ENCODE measurements around the gene MRPS10. TPM values are rescaled to one million over a fixed set of nuclear protein-coding genes. Genes with fewer than 3 reads are reported as not detected.

The MRPS10 gene
- total RNA-seq, 1 experiment from 2014 or later, result 62.1 TPM

- BruUV-seq (replicated peaks), result no TSS peak
- Histone ChIP-seq H3K9me2 (ENCODE audit: insufficient read depth) (no peaks in the 10 kb centered on the region), H3K27me3 (ENCODE audit: insufficient read depth, low read length) (no peaks in the 10 kb centered on the region), H3K4me2 (ENCODE audit: low read length) (peak overlapping the region; percentile 59), H3K4me3 (replicated peaks in 1 of 2; ENCODE audit: low read depth in 1 of 2, low read length in 2 of 2) (no peak overlapping the region), H3K36me3 (ENCODE audit: control insufficient read depth in 1 of 2, insufficient read depth in 2 of 2, low read length in 2 of 2) (0 out of 4 replicates have a peak, but pooled peaks cover 0 to 7% of the 10 kb centered on the region in 2 experiments), H3K79me2 (ENCODE audit: insufficient read depth, low read length) (no peaks in the 10 kb centered on the region), H2AFZ (ENCODE audit: low read depth, low read length, poor library complexity, severe bottlenecking) (no peak overlapping the region), H3K4me1 (ENCODE audit: control insufficient read depth in 1 of 2, insufficient read depth in 2 of 2, low read length in 2 of 2) (peaks cover 17 to 20% of the 10 kb centered on the region in 2 experiments), H3K27ac (ENCODE audit: low read depth, low read length) (peak overlapping the region; percentile 69), H3K9ac (ENCODE audit: low read length) (peak overlapping the region; percentile 14; the same call in 1 of the 2 replicates), H4K20me1 (ENCODE audit: insufficient read depth) (no peaks in the 10 kb centered on the region), H3K9me3 (ENCODE audit: control insufficient read depth in 1 of 2, insufficient read depth in 1 of 2, low read depth in 1 of 2, low read length in 2 of 2) (no peaks in the 10 kb centered on the region)
- intact Hi-C loops (cut with micrococcal nuclease), result no loop called here
- ChIA-PET RAD21 (ENCODE audit: low non-redundant PET in 1 of 2, low total read pairs in 2 of 2, uncharacterized antibody in 2 of 2, unreplicated experiment in 2 of 2) (no interaction called here), CTCF (interaction anchor here (1.4 kb wide), 1 partner anchor 10 kb away, joined by 5 read pairs; no protein-coding TSS in a partner anchor), POLR2A (no interaction called here)
- TF ChIP-seq SIN3A (IDR thresholded peaks at IDR 0.05; ENCODE audit: low read depth) (no peak), YY1 (IDR thresholded peaks at IDR 0.05; ENCODE audit: extremely low read depth, insufficient replicate concordance, low read depth, low read length) (peak; percentile 23), CEBPB (IDR thresholded peaks at IDR 0.05; ENCODE audit: low read depth) (no peak), FOSL1 (IDR thresholded peaks at IDR 0.05; ENCODE audit: low read depth) (peak; percentile 39; the same call in 1 of the 2 replicates)
- no peak for DNase-seq (ENCODE audit: low read depth, low spot score)
- peak; percentile 79 for ATAC-seq
These were observed 22.2 kb upstream of the MRPS10 start for GRCh38 chr6:42239736-42240375.

GRCh38 chr6:42239333-42239732 lies 21.7 kb upstream of the MRPS10 start:
- Histone ChIP-seq H3K9ac (ENCODE audit: low read length) (peak overlapping the region; percentile 14; the same call in 1 of the 2 replicates), H3K9me3 (ENCODE audit: control insufficient read depth in 1 of 2, insufficient read depth in 1 of 2, low read depth in 1 of 2, low read length in 2 of 2) (no peaks in the 10 kb centered on the region), H3K27ac (ENCODE audit: low read depth, low read length) (peak overlapping the region; percentile 69), H2AFZ (ENCODE audit: low read depth, low read length, poor library complexity, severe bottlenecking) (no peak overlapping the region), H3K9me2 (ENCODE audit: insufficient read depth) (no peaks in the 10 kb centered on the region), H3K4me3 (replicated peaks in 1 of 2; ENCODE audit: low read depth in 1 of 2, low read length in 2 of 2) (no peak overlapping the region), H3K4me1 (ENCODE audit: control insufficient read depth in 1 of 2, insufficient read depth in 2 of 2, low read length in 2 of 2) (peaks cover 17 to 20% of the 10 kb centered on the region in 2 experiments), H3K79me2 (ENCODE audit: insufficient read depth, low read length) (no peaks in the 10 kb centered on the region), H3K27me3 (ENCODE audit: insufficient read depth, low read length) (no peaks in the 10 kb centered on the region), H3K4me2 (ENCODE audit: low read length) (peak overlapping the region; percentile 59), H4K20me1 (ENCODE audit: insufficient read depth) (no peaks in the 10 kb centered on the region), H3K36me3 (ENCODE audit: control insufficient read depth in 1 of 2, insufficient read depth in 2 of 2, low read length in 2 of 2) (0 out of 4 replicates have a peak, but pooled peaks cover 0 to 7% of the 10 kb centered on the region in 2 experiments)
- DNase-seq (ENCODE audit: low read depth, low spot score) (no peak), ATAC-seq (peak; percentile 64)
- BruUV-seq (replicated peaks), result no TSS peak
- CTCF ChIA-PET, result interaction anchor here (1.4 kb wide), 1 partner anchor 9 kb away, joined by 5 read pairs; no protein-coding TSS in a partner anchor
- intact Hi-C loops (cut with micrococcal nuclease), result no loop called here
- POLR2A ChIA-PET, result no interaction called here
- TF ChIP-seq EGR1 (IDR thresholded peaks at IDR 0.05; ENCODE audit: low read depth) (no peak), ELF1 (IDR thresholded peaks at IDR 0.05; ENCODE audit: borderline replicate concordance, low read depth) (no peak), CTCF (IDR thresholded peaks at IDR 0.05 in 2 of 3, conservative IDR thresholded peaks at IDR 0.05 in 1 of 3; ENCODE audit: borderline replicate concordance in 1 of 3, insufficient read depth in 1 of 3, low read depth in 2 of 3, low read length in 2 of 3) (no peak), RAD21 (IDR thresholded peaks at IDR 0.05; ENCODE audit: low read depth) (no peak), ATF3 (IDR thresholded peaks at IDR 0.05) (no peak), ZNF274 (IDR thresholded peaks at IDR 0.05; ENCODE audit: low read depth, low read length) (no peak), SIN3A (IDR thresholded peaks at IDR 0.05; ENCODE audit: low read depth) (no peak)
- RAD21 ChIA-PET (ENCODE audit: low non-redundant PET in 1 of 2, low total read pairs in 2 of 2, uncharacterized antibody in 2 of 2, unreplicated experiment in 2 of 2), result no interaction called here
